Neural progenitor cell (in vitro differentiated cells): ENCODE data around the gene CCNL2. TPM values are rescaled to one million over a fixed set of nuclear protein-coding genes. Genes with fewer than 3 reads are reported as not detected.

ENCODE experiments used
- DNase-seq: peaks from one replicate; pipeline ENCODE4 v3.0.0-alpha.2; 2016; ENCODE audit warnings: low spot score
- H2AFZ ChIP-seq: fragments of 200-600 bp; sonication (generic); replicated peaks from 2 replicates; pipeline ENCODE4 v1.6.1; 2016; ENCODE audit warnings: antibody characterized with exemption
- H3F3A ChIP-seq: fragments of 200-600 bp; sonication (generic); 2 replicates; pipeline ENCODE4 v1.6.1; 2016; ENCODE audit warnings: antibody characterized with exemption, low read depth
- H3K27ac ChIP-seq: fragments of 200-600 bp; sonication (generic); 2 replicates; pipeline ENCODE4 v1.5.1; 2016; ENCODE audit warnings: mild to moderate bottlenecking
- H3K27me3 ChIP-seq: fragments of 200-600 bp; sonication (generic); 2 replicates; pipeline ENCODE4 v1.6.1; 2016; ENCODE audit warnings: mild to moderate bottlenecking, moderate library complexity
- H3K36me3 ChIP-seq: fragments of 200-600 bp; sonication (generic); 2 replicates; pipeline ENCODE4 v1.5.1; 2016
- H3K4me1 ChIP-seq: fragments of 200-600 bp; sonication (generic); 2 replicates; pipeline ENCODE4 v1.6.1; 2016; ENCODE audit warnings: mixed run types
- H3K4me2 ChIP-seq: fragments of 200-600 bp; sonication (generic); 2 replicates; pipeline ENCODE4 v1.6.1; 2016
- H3K4me3 ChIP-seq: fragments of 200-600 bp; sonication (generic); 2 replicates; pipeline ENCODE4 v1.5.1; 2016
- H3K79me2 ChIP-seq: fragments of 200-600 bp; sonication (generic); 2 replicates; pipeline ENCODE4 v1.6.1; 2016; ENCODE audit warnings: low read depth
- H3K9ac ChIP-seq: fragments of 200-600 bp; sonication (generic); 2 replicates; pipeline ENCODE4 v1.6.1; 2016
- H3K9me3 ChIP-seq: fragments of 200-600 bp; sonication (generic); 2 replicates; pipeline ENCODE4 v1.5.1; 2016; ENCODE audit warnings: low read depth
- H4K20me1 ChIP-seq: fragments of 200-600 bp; sonication (generic); 2 replicates; pipeline ENCODE4 v1.6.1; 2016; ENCODE audit warnings: low read depth
- H3K27ac Mint-ChIP-seq: 3 replicates; pipeline ENCODE4 v1.8.0; 2021; ENCODE audit warnings: mixed read lengths
- H3K27me3 Mint-ChIP-seq: 2 replicates; pipeline ENCODE4 v1.8.0; 2022; ENCODE audit warnings: low read depth, mild to moderate bottlenecking, inconsistent platforms, moderate library complexity, mixed read lengths; ENCODE audit not compliant: insufficient read depth
- H3K36me3 Mint-ChIP-seq: 3 replicates; pipeline ENCODE4 v1.8.0; 2021; ENCODE audit warnings: mixed read lengths
- H3K4me1 Mint-ChIP-seq: 3 replicates; pipeline ENCODE4 v1.8.0; 2021; ENCODE audit warnings: mixed read lengths
- H3K4me3 Mint-ChIP-seq: 3 replicates; pipeline ENCODE4 v1.8.0; 2021; ENCODE audit warnings: mild to moderate bottlenecking, moderate library complexity, mixed read lengths
- H3K9me3 Mint-ChIP-seq: 3 replicates; pipeline ENCODE4 v1.8.0; 2020; ENCODE audit warnings: mixed read lengths
- CTCF ChIP-seq: fragments of 200-600 bp; sonication (generic); IDR thresholded peaks from 2 replicates; pipeline ENCODE4 v1.5.1; 2017; ENCODE audit warnings: antibody characterized with exemption, mild to moderate bottlenecking
- EZH2 ChIP-seq: fragments of 200-600 bp; sonication (generic); IDR thresholded peaks from 2 replicates; pipeline ENCODE4 v1.6.1; 2017; ENCODE audit warnings: antibody characterized with exemption, mild to moderate bottlenecking, moderate library complexity
- EZH2phosphoT487 ChIP-seq: fragments of 200-600 bp; sonication (generic); IDR thresholded peaks from 2 replicates; pipeline ENCODE4 v1.6.1; 2017; ENCODE audit warnings: antibody characterized with exemption
- total RNA-seq: library from RNA; depleted of rRNA; stranded (reverse); fragments of >200 nt; gene quantifications from 2 replicates; pipeline ENCODE4 v1.2.3, GENCODE V29; 2015; ENCODE audit warnings: low replicate concordance

Gene CCNL2
- total RNA-seq, 1 donor from 2014 or later = 143 TPM

GRCh38 chr1:1345860-1346500 lies 53.2 kb downstream of the CCNL2 start:
- TF ChIP-seq CTCF = no peak
- peaks cover 4% of the 10 kb centered on the region for H3K4me1 Mint-ChIP-seq
- H3K36me3 Mint-ChIP-seq = peaks cover 5% of the 10 kb centered on the region
- no peaks in the 10 kb centered on the region for H3K9me3 Mint-ChIP-seq
- H3K9me3 ChIP-seq = no peaks in the 10 kb centered on the region
- no peak overlapping the region for H3K4me3 ChIP-seq
- DNase-seq = no peak
- H3K4me2 ChIP-seq = no peak overlapping the region
- H4K20me1 ChIP-seq = peaks cover 65% of the 10 kb centered on the region
- no peak overlapping the region for H3K27ac ChIP-seq
- no peaks in the 10 kb centered on the region for H3K27me3 ChIP-seq
- no peaks in the 10 kb centered on the region for H3K27me3 Mint-ChIP-seq
- peaks cover 17% of the 10 kb centered on the region for H3F3A ChIP-seq
- H3K4me3 Mint-ChIP-seq = no peak overlapping the region
- no peak overlapping the region for H3K9ac ChIP-seq
- peaks cover 12% of the 10 kb centered on the region for H3K4me1 ChIP-seq
- no peak overlapping the region for H3K27ac Mint-ChIP-seq
- H2AFZ ChIP-seq = no peak overlapping the region
- H3K36me3 ChIP-seq = no peaks in the 10 kb centered on the region
- H3K79me2 ChIP-seq = peaks cover 47% of the 10 kb centered on the region

GRCh38 chr1:1345384-1345783 lies 53.8 kb downstream of the CCNL2 start:
- no peaks in the 10 kb centered on the region for H3K9me3 ChIP-seq
- H3K4me1 Mint-ChIP-seq = peaks cover 4% of the 10 kb centered on the region
- H3K79me2 ChIP-seq = peaks cover 47% of the 10 kb centered on the region
- H3K27me3 ChIP-seq = no peaks in the 10 kb centered on the region
- H3K27ac ChIP-seq = no peak overlapping the region
- H3K4me3 ChIP-seq = no peak overlapping the region
- peaks cover 12% of the 10 kb centered on the region for H3K4me1 ChIP-seq
- no peaks in the 10 kb centered on the region for H3K27me3 Mint-ChIP-seq
- no peak overlapping the region for H3K27ac Mint-ChIP-seq
- H3K36me3 Mint-ChIP-seq = peaks cover 10% of the 10 kb centered on the region
- H3K9ac ChIP-seq = no peak overlapping the region
- H2AFZ ChIP-seq = no peak overlapping the region
- H3K4me3 Mint-ChIP-seq = no peak overlapping the region
- H3K36me3 ChIP-seq = no peaks in the 10 kb centered on the region
- DNase-seq = no peak
- no peaks in the 10 kb centered on the region for H3K9me3 Mint-ChIP-seq
- peaks cover 65% of the 10 kb centered on the region for H4K20me1 ChIP-seq
- H3F3A ChIP-seq = peaks cover 18% of the 10 kb centered on the region
- TF ChIP-seq EZH2phosphoT487 (no peak), EZH2 (no peak), CTCF (no peak)
- no peak overlapping the region for H3K4me2 ChIP-seq

- peaks cover 10% of the 10 kb centered on the region for H3K36me3 Mint-ChIP-seq
- peaks cover 4% of the 10 kb centered on the region for H3K4me1 Mint-ChIP-seq
- H3K4me3 Mint-ChIP-seq = no peak overlapping the region
- no peak for DNase-seq
- Histone ChIP-seq H3K27ac (no peak overlapping the region), H3K9me3 (no peaks in the 10 kb centered on the region), H3K27me3 (no peaks in the 10 kb centered on the region), H3F3A (peaks cover 18% of the 10 kb centered on the region), H3K4me1 (peaks cover 12% of the 10 kb centered on the region), H3K36me3 (no peaks in the 10 kb centered on the region), H3K4me2 (no peak overlapping the region), H3K79me2 (peaks cover 47% of the 10 kb centered on the region), H2AFZ (no peak overlapping the region), H4K20me1 (peaks cover 65% of the 10 kb centered on the region), H3K4me3 (no peak overlapping the region), H3K9ac (no peak overlapping the region)
- no peak overlapping the region for H3K27ac Mint-ChIP-seq
- TF ChIP-seq CTCF (peak; percentile 42), EZH2 (no peak)
- H3K9me3 Mint-ChIP-seq = no peaks in the 10 kb centered on the region
- no peaks in the 10 kb centered on the region for H3K27me3 Mint-ChIP-seq
Measured at GRCh38 chr1:1344655-1345361, 54.3 kb downstream of the CCNL2 start.
